ENCODE measurements around the gene RGL4.

RGL4 gene

DNA sequence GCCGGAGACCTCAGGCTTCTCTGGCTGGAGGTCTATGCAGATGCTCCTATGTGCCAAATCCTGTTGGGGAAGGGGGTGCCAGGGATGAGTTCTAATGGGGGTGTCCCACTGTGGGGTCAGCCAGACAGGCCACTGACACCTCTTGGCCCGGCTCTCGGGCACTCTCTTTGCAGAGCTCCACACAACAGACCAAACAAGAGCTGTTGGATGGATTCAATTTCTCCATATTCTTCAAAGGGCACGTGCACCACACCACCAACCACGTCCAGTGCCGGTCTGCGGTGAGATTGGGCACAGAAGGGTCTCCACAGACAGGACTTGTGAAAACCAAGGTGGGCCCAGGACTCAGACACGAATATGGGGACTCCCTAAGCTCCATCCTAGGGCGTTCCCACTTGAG, 2.2 kb upstream of the RGL4 start:
- no peak overlapping the region for H4K8ac ChIP-seq (ENCODE audit: low read depth, low read length)
- no peak overlapping the region for H3K4me2 ChIP-seq (ENCODE audit: low read length)
- no peak overlapping the region for H3K4ac ChIP-seq (ENCODE audit: low read depth, low read length)
- no peaks in the 10 kb centered on the region for H3K27me3 ChIP-seq (ENCODE audit: insufficient read depth, low read length)
- no peaks in the 10 kb centered on the region for H3K4me1 ChIP-seq (ENCODE audit: control insufficient read depth in 1 of 2, insufficient read depth in 2 of 2, low read length in 2 of 2)
- H3K23ac ChIP-seq (ENCODE audit: low read length): no peak overlapping the region
- H2BK5ac ChIP-seq (ENCODE audit: low read depth, low read length, poor library complexity): no peak overlapping the region
- H2AK5ac ChIP-seq (ENCODE audit: low read length): no peak overlapping the region
- H2BK120ac ChIP-seq (ENCODE audit: insufficient read depth, low read length, poor library complexity): no peak overlapping the region
- H2AFZ ChIP-seq (ENCODE audit: insufficient read depth, low read length, poor library complexity): no peak overlapping the region
- no peak overlapping the region for H2BK12ac ChIP-seq (ENCODE audit: low read length)
- H3K14ac ChIP-seq (ENCODE audit: low read length): no peak overlapping the region
- H3K79me2 ChIP-seq (ENCODE audit: control insufficient read depth, insufficient read depth, low read length, poor library complexity): no peaks in the 10 kb centered on the region
- H4K91ac ChIP-seq (ENCODE audit: low read depth, low read length): no peak overlapping the region
- no peak for DNase-seq
- H4K12ac ChIP-seq (ENCODE audit: low read depth, low read length): no peak overlapping the region
- H3K79me1 ChIP-seq (ENCODE audit: low read length): no peaks in the 10 kb centered on the region
- no peak overlapping the region for H3K18ac ChIP-seq (ENCODE audit: low read length)
- peaks cover 2% of the 10 kb centered on the region for H3K9me3 ChIP-seq (ENCODE audit: insufficient read depth, low read depth, low read length)
- no peak overlapping the region for H3K9ac ChIP-seq (ENCODE audit: low read length)
- no CpG with 5 or more reads among the region's 9 CpGs for WGBS (ENCODE audit: extremely low coverage, insufficient coverage, insufficient read length)
- no peak overlapping the region for H3K4me3 ChIP-seq (ENCODE audit: low read depth, low read length)
- H3K36me3 ChIP-seq (ENCODE audit: control insufficient read depth in 1 of 2, insufficient read depth in 2 of 2, low read length in 2 of 2): peaks cover 13 to 38% of the 10 kb centered on the region in 2 experiments
- no peak overlapping the region for H3K27ac ChIP-seq (ENCODE audit: low read depth, low read length)

DNA sequence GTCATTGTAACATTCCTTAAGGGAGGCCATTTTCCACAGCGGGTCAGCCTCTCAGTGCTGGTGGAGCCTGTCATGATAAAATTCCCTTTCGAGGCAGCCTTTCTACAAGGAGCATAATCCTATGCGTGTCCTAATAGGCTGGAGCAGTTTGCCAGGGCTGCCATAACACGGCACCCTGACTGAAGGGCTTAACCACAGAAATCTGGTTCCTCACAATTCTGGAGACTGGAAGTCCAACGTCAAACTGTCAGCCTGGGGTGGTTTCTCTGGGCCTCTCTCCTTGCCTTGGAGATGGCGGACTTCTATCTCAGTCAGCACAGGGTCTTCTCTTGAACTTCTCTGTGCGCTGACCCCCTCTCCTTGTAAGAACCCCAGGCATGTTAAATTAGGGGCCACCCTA, 1.4 kb upstream of the RGL4 start:
- Histone ChIP-seq H3K23ac (ENCODE audit: low read length) (no peak overlapping the region), H2BK120ac (ENCODE audit: insufficient read depth, low read length, poor library complexity) (no peak overlapping the region), H4K8ac (ENCODE audit: low read depth, low read length) (no peak overlapping the region), H3K4ac (ENCODE audit: low read depth, low read length) (no peak overlapping the region), H3K9me3 (ENCODE audit: insufficient read depth, low read depth, low read length) (peaks cover 4% of the 10 kb centered on the region), H3K4me1 (ENCODE audit: control insufficient read depth in 1 of 2, insufficient read depth in 2 of 2, low read length in 2 of 2) (no peaks in the 10 kb centered on the region), H3K4me2 (ENCODE audit: low read length) (no peak overlapping the region), H3K4me3 (ENCODE audit: low read depth, low read length) (no peak overlapping the region), H3K9ac (ENCODE audit: low read length) (no peak overlapping the region), H2AK5ac (ENCODE audit: low read length) (no peak overlapping the region), H2BK12ac (ENCODE audit: low read length) (no peak overlapping the region), H3K18ac (ENCODE audit: low read length) (no peak overlapping the region), H3K36me3 (ENCODE audit: control insufficient read depth in 1 of 2, insufficient read depth in 2 of 2, low read length in 2 of 2) (peaks cover 17 to 45% of the 10 kb centered on the region in 2 experiments), H4K12ac (ENCODE audit: low read depth, low read length) (no peak overlapping the region), H3K14ac (ENCODE audit: low read length) (no peak overlapping the region), H3K79me2 (ENCODE audit: control insufficient read depth, insufficient read depth, low read length, poor library complexity) (no peaks in the 10 kb centered on the region), H2AFZ (ENCODE audit: insufficient read depth, low read length, poor library complexity) (no peak overlapping the region), H3K79me1 (ENCODE audit: low read length) (no peaks in the 10 kb centered on the region), H3K27me3 (ENCODE audit: insufficient read depth, low read length) (no peaks in the 10 kb centered on the region), H3K27ac (ENCODE audit: low read depth, low read length) (no peak overlapping the region), H2BK5ac (ENCODE audit: low read depth, low read length, poor library complexity) (no peak overlapping the region), H4K91ac (ENCODE audit: low read depth, low read length) (no peak overlapping the region)
- DNase-seq: no peak
- no CpG with 5 or more reads among the region's 7 CpGs for WGBS (ENCODE audit: extremely low coverage, insufficient coverage, insufficient read length)

DNA sequence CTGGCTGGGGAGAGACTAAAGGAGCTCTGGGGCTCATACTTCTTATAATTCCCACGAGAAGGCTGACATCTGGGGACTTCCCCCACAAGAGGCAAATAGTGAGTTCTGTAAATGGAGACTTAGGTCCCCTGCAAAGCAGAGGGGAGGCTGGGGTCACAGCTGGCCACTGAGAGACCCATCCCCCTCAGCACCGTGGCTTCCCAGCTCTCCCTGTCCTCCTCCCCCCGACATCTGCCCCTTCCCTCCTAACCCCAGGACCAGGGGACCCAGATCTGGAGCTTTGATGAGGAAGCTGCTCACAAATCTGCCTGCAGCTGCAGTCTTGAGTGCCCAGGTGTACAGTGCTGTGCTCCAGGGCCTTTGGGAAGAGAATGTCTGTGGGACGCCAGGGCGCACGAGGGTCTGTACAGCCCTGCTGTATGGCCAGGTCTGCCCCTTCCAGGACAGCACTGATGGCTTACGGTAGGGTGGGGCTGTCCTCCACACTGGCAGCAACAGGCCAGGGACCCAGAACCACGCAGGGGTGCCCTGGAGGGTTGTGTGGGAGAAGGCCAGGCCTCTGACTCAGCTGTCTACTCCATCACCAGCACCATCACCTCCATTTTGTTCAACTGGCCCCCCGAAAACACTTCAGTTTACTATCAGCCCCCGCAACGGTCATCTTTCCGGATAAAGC, 1.1 kb downstream of the RGL4 start:
- no peak overlapping the region for H4K12ac ChIP-seq (ENCODE audit: low read depth, low read length)
- no peak overlapping the region for H3K27ac ChIP-seq (ENCODE audit: low read depth, low read length)
- no peak overlapping the region for H3K4me3 ChIP-seq (ENCODE audit: low read depth, low read length)
- no peaks in the 10 kb centered on the region for H3K4me1 ChIP-seq (ENCODE audit: control insufficient read depth in 1 of 2, insufficient read depth in 2 of 2, low read length in 2 of 2)
- H3K9me3 ChIP-seq (ENCODE audit: insufficient read depth, low read depth, low read length): peaks cover 3% of the 10 kb centered on the region
- no peak overlapping the region for H4K91ac ChIP-seq (ENCODE audit: low read depth, low read length)
- no peak overlapping the region for H2AK5ac ChIP-seq (ENCODE audit: low read length)
- WGBS (ENCODE audit: extremely low coverage, insufficient coverage, insufficient read length): no CpG with 5 or more reads among the region's 12 CpGs
- H3K9ac ChIP-seq (ENCODE audit: low read length): no peak overlapping the region
- H2BK5ac ChIP-seq (ENCODE audit: low read depth, low read length, poor library complexity): no peak overlapping the region
- H3K79me1 ChIP-seq (ENCODE audit: low read length): no peaks in the 10 kb centered on the region
- H3K79me2 ChIP-seq (ENCODE audit: control insufficient read depth, insufficient read depth, low read length, poor library complexity): no peaks in the 10 kb centered on the region
- H4K8ac ChIP-seq (ENCODE audit: low read depth, low read length): no peak overlapping the region
- no peak overlapping the region for H3K4ac ChIP-seq (ENCODE audit: low read depth, low read length)
- H2AFZ ChIP-seq (ENCODE audit: insufficient read depth, low read length, poor library complexity): no peak overlapping the region
- H2BK120ac ChIP-seq (ENCODE audit: insufficient read depth, low read length, poor library complexity): no peak overlapping the region
- H3K27me3 ChIP-seq (ENCODE audit: insufficient read depth, low read length): no peaks in the 10 kb centered on the region
- DNase-seq: no peak
- H3K4me2 ChIP-seq (ENCODE audit: low read length): no peak overlapping the region
- no peak overlapping the region for H2BK12ac ChIP-seq (ENCODE audit: low read length)
- no peak overlapping the region for H3K23ac ChIP-seq (ENCODE audit: low read length)
- peaks cover 24 to 60% of the 10 kb centered on the region in 2 experiments for H3K36me3 ChIP-seq (ENCODE audit: control insufficient read depth in 1 of 2, insufficient read depth in 2 of 2, low read length in 2 of 2)
- H3K18ac ChIP-seq (ENCODE audit: low read length): no peak overlapping the region
- no peak overlapping the region for H3K14ac ChIP-seq (ENCODE audit: low read length)

DNA sequence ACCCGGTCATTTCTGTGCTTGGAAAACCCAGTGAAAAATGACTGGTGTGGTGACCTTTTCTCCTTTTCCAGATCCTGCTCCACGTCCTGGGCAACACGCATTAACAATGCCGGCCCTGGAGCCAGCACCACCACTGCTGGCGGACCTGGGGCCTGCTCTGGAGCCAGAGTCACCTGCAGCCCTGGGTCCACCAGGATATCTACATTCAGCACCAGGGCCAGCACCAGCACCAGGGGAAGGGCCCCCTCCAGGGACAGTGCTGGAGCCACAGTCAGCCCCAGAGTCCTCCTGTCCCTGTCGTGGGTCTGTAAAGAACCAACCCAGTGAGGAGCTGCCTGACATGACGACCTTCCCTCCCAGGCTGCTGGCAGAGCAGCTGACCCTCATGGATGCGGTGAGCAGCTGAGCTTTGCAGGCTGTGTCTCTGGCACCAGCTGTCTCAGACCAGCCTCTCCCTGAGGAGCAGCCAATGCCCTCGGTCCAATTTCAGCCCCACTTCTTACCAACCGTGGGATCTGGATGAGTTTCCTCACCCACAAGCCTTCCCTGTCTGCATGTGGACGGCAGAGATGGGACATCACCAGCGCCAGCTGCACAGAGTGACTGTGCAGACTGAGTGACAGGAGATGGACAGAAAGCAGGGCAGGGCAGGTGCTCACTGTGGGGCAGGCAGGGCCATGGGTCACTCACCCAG, 1.9 kb downstream of the RGL4 start:
- Histone ChIP-seq H2BK5ac (ENCODE audit: low read depth, low read length, poor library complexity) (no peak overlapping the region), H3K23ac (ENCODE audit: low read length) (no peak overlapping the region), H2BK12ac (ENCODE audit: low read length) (no peak overlapping the region), H3K79me1 (ENCODE audit: low read length) (no peaks in the 10 kb centered on the region), H3K79me2 (ENCODE audit: control insufficient read depth, insufficient read depth, low read length, poor library complexity) (no peaks in the 10 kb centered on the region), H3K14ac (ENCODE audit: low read length) (no peak overlapping the region), H3K9me3 (ENCODE audit: insufficient read depth, low read depth, low read length) (peaks cover 3% of the 10 kb centered on the region), H3K4me3 (ENCODE audit: low read depth, low read length) (no peak overlapping the region), H3K4me2 (ENCODE audit: low read length) (no peak overlapping the region), H3K4ac (ENCODE audit: low read depth, low read length) (no peak overlapping the region), H2AFZ (ENCODE audit: insufficient read depth, low read length, poor library complexity) (no peak overlapping the region), H4K91ac (ENCODE audit: low read depth, low read length) (no peak overlapping the region), H4K12ac (ENCODE audit: low read depth, low read length) (no peak overlapping the region), H3K36me3 (ENCODE audit: control insufficient read depth in 1 of 2, insufficient read depth in 2 of 2, low read length in 2 of 2) (peaks cover 26 to 63% of the 10 kb centered on the region in 2 experiments), H2AK5ac (ENCODE audit: low read length) (no peak overlapping the region), H3K4me1 (ENCODE audit: control insufficient read depth in 1 of 2, insufficient read depth in 2 of 2, low read length in 2 of 2) (no peaks in the 10 kb centered on the region), H3K18ac (ENCODE audit: low read length) (no peak overlapping the region), H4K8ac (ENCODE audit: low read depth, low read length) (no peak overlapping the region), H3K27me3 (ENCODE audit: insufficient read depth, low read length) (no peaks in the 10 kb centered on the region), H3K9ac (ENCODE audit: low read length) (no peak overlapping the region), H3K27ac (ENCODE audit: low read depth, low read length) (no peak overlapping the region), H2BK120ac (ENCODE audit: insufficient read depth, low read length, poor library complexity) (no peak overlapping the region)
- WGBS (ENCODE audit: extremely low coverage, insufficient coverage, insufficient read length): no CpG with 5 or more reads among the region's 12 CpGs
- DNase-seq: no peak

Data from trophoblast cell (in vitro differentiated cells and primary cell).